Measurements from ENCODE around the gene MACF1. TPM values are rescaled to one million over a fixed set of nuclear protein-coding genes. Genes with fewer than 3 reads are reported as not detected.

Gene MACF1
- total RNA-seq, 1 experiment from 2014 or later = 104 TPM

DNA sequence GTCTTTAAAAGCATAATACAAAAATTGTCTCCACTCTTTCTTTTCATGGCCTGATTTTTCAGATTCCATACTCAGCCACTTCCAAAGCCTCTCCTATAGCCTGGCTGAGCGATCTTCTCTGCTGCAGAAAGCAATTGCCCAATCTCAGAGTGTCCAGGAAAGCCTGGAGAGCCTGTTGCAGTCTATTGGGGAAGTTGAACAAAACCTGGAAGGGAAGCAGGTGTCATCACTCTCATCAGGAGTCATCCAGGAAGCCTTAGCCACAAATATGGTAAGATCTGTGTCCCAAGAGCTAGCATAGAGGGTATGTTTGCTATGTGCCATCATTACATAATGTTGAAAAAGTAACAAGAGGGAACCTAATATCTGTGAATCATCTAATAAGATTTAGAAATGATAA lies 156.2 kb downstream of the MACF1 start:
- no peaks in the 10 kb centered on the region for H3K36me3 ChIP-seq (ENCODE audit: control insufficient read depth, insufficient read depth, low read length)
- H3K27me3 ChIP-seq (replicated peaks; ENCODE audit: control insufficient read depth, insufficient read depth, low read length) = no peaks in the 10 kb centered on the region
- H3K9me3 ChIP-seq = no peaks in the 10 kb centered on the region
- no peak for DNase-seq
- H3K4me1 ChIP-seq = no peaks in the 10 kb centered on the region
- Mint-ChIP-seq H3K27me3 (ENCODE audit: insufficient read depth, unreplicated experiment) (no peaks in the 10 kb centered on the region), H3K4me3 (ENCODE audit: unreplicated experiment) (no peak overlapping the region), H3K27ac (ENCODE audit: unreplicated experiment) (no peak overlapping the region), H3K9me3 (ENCODE audit: unreplicated experiment) (no peaks in the 10 kb centered on the region), H3K36me3 (ENCODE audit: insufficient read depth, unreplicated experiment) (peaks cover 77% of the 10 kb centered on the region), H3K4me1 (ENCODE audit: low read depth, unreplicated experiment) (no peaks in the 10 kb centered on the region)
- intact Hi-C loops (cut with micrococcal nuclease; ENCODE audit: unreplicated experiment) = no loop called here
- ChIA-PET CTCF (no interaction called here), POLR2A (no interaction called here)
- TF ChIP-seq, protein P1, sequence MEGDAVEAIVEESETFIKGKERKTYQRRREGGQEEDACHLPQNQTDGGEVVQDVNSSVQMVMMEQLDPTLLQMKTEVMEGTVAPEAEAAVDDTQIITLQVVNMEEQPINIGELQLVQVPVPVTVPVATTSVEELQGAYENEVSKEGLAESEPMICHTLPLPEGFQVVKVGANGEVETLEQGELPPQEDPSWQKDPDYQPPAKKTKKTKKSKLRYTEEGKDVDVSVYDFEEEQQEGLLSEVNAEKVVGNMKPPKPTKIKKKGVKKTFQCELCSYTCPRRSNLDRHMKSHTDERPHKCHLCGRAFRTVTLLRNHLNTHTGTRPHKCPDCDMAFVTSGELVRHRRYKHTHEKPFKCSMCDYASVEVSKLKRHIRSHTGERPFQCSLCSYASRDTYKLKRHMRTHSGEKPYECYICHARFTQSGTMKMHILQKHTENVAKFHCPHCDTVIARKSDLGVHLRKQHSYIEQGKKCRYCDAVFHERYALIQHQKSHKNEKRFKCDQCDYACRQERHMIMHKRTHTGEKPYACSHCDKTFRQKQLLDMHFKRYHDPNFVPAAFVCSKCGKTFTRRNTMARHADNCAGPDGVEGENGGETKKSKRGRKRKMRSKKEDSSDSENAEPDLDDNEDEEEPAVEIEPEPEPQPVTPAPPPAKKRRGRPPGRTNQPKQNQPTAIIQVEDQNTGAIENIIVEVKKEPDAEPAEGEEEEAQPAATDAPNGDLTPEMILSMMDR (IDR thresholded peaks at IDR 0.05; ENCODE audit: insufficient read depth in 1 of 2, low read depth in 1 of 2, low read length in 1 of 2, severe bottlenecking in 1 of 2, unreplicated experiment in 1 of 2) = no peak
- BruUV-seq (replicated peaks) = no TSS peak
- H3K4me3 ChIP-seq (ENCODE audit: low read depth, low read length) = no peak overlapping the region

DNA sequence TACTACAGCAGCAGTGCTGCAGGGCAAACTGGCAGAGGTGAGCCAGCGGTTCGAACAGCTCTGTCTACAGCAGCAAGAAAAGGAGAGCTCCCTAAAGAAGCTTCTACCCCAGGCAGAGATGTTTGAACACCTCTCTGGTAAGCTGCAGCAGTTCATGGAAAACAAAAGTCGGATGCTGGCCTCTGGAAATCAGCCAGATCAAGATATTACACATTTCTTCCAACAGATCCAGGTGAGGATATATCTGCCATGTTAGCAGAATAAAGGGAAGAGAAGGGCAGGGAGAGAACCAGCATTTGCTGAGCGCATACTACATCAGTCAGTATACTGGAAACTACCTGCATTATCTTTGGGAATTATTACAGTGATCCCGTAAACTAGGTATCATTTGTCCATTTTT lies 157.0 kb downstream of the MACF1 start:
- Mint-ChIP-seq H3K4me3 (ENCODE audit: unreplicated experiment) (no peak overlapping the region), H3K36me3 (ENCODE audit: insufficient read depth, unreplicated experiment) (peaks cover 77% of the 10 kb centered on the region), H3K27ac (ENCODE audit: unreplicated experiment) (no peak overlapping the region), H3K4me1 (ENCODE audit: low read depth, unreplicated experiment) (no peaks in the 10 kb centered on the region), H3K9me3 (ENCODE audit: unreplicated experiment) (no peaks in the 10 kb centered on the region), H3K27me3 (ENCODE audit: insufficient read depth, unreplicated experiment) (no peaks in the 10 kb centered on the region)
- Histone ChIP-seq H3K4me1 (no peaks in the 10 kb centered on the region), H3K36me3 (ENCODE audit: control insufficient read depth, insufficient read depth, low read length) (no peaks in the 10 kb centered on the region), H3K4me3 (ENCODE audit: low read depth, low read length) (no peak overlapping the region), H3K9me3 (no peaks in the 10 kb centered on the region), H3K27me3 (replicated peaks; ENCODE audit: control insufficient read depth, insufficient read depth, low read length) (no peaks in the 10 kb centered on the region)
- no peak for DNase-seq
- ChIA-PET POLR2A (no interaction called here), CTCF (no interaction called here)
- intact Hi-C loops (cut with micrococcal nuclease; ENCODE audit: unreplicated experiment) = no loop called here
- TF ChIP-seq, protein P1 (IDR thresholded peaks at IDR 0.05; ENCODE audit: insufficient read depth in 1 of 2, low read depth in 1 of 2, low read length in 1 of 2, severe bottlenecking in 1 of 2, unreplicated experiment in 1 of 2) = no peak
- no TSS peak for BruUV-seq (replicated peaks)

DNA sequence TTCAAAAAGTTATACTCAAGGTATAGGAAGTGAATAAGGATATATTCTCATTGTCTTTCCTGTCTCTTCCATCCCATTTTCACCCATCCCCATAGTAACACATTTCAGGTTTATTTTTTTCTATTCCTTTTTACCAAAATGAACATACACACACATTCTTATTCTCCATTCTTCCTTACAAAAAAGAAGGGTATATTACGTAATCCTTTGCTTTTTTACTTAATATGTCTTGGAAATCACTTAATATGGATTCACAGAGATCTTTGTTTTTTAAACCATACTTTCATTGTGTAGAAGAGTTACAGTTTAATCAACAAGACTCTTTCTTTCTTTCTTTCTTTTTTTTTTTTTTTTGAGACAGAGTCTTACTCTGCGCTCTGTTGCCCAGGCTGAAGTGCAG lies 158.8 kb downstream of the MACF1 start:
- intact Hi-C loops (cut with micrococcal nuclease; ENCODE audit: unreplicated experiment) = no loop called here
- Histone ChIP-seq H3K9me3 (no peaks in the 10 kb centered on the region), H3K27me3 (replicated peaks; ENCODE audit: control insufficient read depth, insufficient read depth, low read length) (no peaks in the 10 kb centered on the region), H3K4me3 (ENCODE audit: low read depth, low read length) (no peak overlapping the region), H3K36me3 (ENCODE audit: control insufficient read depth, insufficient read depth, low read length) (no peaks in the 10 kb centered on the region), H3K4me1 (no peaks in the 10 kb centered on the region)
- POLR2A ChIA-PET = no interaction called here
- Mint-ChIP-seq H3K4me3 (ENCODE audit: unreplicated experiment) (no peak overlapping the region), H3K4me1 (ENCODE audit: low read depth, unreplicated experiment) (no peaks in the 10 kb centered on the region), H3K27me3 (ENCODE audit: insufficient read depth, unreplicated experiment) (no peaks in the 10 kb centered on the region), H3K9me3 (ENCODE audit: unreplicated experiment) (no peaks in the 10 kb centered on the region), H3K36me3 (ENCODE audit: insufficient read depth, unreplicated experiment) (peaks cover 70% of the 10 kb centered on the region), H3K27ac (ENCODE audit: unreplicated experiment) (no peak overlapping the region)
- BruUV-seq (replicated peaks) = no TSS peak
- CTCF ChIA-PET = no interaction called here
- TF ChIP-seq, protein P1 (IDR thresholded peaks at IDR 0.05; ENCODE audit: insufficient read depth in 1 of 2, low read depth in 1 of 2, low read length in 1 of 2, severe bottlenecking in 1 of 2, unreplicated experiment in 1 of 2) = no peak
- no peak for DNase-seq

All from Caco-2 (cell line).